Hypothalamus (tissue), 51 donors: Measurements from ENCODE around the gene RFFL.
A peak's percentile ranks its signal among the peaks of the same experiment; 100 is the strongest.
"Not testable (repeated sequence)": the region's sequence is repeated elsewhere in the genome, so short reads cannot be mapped to it uniquely, and the experiment has no call there.

Experiments used
- DNase-seq, 51 donors: peaks; one replicate each; lab custom pipeline; 2025; lab: John Stamatoyannopoulos, UW

Gene RFFL

DNA sequence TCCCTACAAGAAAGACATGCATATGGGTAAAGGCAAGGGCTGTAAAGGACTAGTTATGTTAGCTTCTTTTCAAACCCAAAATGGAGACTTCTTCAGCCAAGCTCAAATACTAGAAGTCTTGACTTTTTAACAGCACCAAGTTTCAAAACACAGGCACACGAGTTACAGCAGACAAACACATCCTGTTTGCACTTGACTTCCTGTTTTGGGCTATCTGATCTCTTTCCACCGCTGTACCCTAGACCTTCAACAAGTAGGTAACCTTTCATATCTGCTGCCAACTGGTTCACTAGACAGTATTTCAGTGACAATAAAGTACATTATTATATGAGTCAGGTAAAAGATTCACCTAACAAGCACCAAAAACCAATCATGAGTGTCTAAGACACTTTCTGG is 12.3 kb downstream of the RFFL start:
- no peak for DNase-seq

DNA sequence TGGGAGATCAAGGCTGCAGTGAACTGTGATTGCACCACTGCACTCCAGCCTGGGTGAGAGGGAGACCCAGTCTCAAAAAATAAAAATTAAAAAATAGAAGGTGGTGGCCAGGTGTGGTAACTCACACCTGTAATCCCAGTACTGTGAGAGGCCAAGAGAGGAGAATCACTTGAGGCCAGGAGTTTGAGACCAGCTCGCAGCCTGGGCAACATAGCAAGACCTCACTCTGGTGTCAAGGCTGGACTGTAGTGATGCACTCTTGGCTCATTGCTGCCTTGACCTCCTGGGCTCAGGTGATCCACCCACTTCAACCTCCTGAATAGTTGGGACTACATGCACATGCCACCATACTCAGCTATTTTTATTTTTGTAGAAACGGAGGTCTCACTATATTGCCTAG is 13.3 kb downstream of the RFFL start:
- DNase-seq, result no peak

DNA sequence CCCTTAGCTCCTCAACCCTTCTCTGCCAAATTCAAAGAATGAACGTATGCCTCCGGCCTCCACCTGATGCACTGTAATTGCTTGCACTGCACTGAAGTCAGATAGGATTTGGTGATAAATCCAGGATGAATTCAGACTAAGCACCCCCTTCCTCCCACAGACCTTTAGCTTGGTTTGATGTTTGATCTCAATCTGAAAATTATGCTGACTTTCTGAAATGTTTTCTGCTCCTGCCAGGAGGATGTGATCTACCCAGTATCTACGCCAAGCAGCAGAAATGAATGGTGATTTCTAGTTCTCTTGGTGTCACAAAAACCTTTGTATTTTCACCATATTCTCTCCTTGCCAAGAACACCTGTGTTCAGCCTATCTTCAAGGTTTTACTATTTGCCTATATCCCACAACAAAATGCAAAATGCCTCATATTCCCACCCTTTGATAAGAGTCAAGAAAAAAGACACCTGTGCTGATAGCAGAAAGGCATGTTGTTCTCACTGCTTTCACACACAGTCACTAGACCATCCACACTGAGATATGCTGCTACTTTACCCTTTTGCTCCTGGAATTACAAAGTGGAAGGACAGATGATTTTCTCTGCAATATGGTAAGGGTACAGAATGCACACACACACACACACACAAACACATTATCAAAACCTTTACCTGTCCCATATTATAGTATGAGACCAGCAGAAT is 14.7 kb downstream of the RFFL start:
- no peak for DNase-seq

DNA sequence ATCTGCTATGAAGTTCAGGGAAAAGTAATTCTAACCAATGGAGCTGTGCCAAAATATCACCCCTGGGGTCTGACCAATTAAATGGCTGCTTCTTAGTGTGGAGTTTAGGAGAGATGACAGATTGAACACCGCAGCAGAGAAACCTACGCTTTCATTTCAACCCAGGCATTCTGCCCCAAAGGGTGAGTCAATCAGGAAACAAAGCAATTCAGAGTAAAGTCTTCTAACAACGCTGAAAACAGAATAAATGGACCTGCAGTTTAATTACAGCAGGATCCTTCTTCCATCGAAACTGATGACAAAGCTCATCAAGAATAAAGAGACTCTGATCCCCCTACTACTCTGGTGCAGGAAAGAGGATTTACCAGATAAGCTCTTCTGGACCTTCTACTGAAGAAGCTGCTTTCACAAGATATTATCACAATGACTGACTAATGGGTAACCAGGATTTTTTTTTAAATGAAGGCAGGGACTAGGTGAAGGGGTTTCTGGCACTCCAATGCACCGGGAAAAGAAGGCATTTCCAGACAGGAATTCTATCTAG is 16.7 kb downstream of the RFFL start:
- peak in 3 of 51 donors; percentile 5 to 39 (median 23) for DNase-seq

DNA sequence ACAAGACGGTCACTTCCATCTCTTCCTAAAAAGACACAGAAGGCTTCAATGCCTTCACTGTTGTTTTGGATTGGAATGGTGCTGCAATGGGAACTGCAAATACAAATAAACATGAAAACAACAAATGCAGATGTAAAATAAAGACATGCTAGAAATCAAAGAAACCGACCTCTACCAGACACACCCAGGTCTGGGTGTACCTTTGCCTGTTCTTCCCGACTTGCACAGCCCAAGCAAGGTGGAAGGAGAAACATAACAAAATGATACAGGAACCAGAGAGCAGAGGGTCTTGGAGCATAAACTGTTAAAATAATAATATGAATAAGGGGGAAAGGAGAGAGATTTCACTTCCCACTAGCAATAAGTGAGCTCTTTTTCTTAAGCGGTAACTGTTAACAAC is 17.3 kb downstream of the RFFL start:
- no peak for DNase-seq

DNA sequence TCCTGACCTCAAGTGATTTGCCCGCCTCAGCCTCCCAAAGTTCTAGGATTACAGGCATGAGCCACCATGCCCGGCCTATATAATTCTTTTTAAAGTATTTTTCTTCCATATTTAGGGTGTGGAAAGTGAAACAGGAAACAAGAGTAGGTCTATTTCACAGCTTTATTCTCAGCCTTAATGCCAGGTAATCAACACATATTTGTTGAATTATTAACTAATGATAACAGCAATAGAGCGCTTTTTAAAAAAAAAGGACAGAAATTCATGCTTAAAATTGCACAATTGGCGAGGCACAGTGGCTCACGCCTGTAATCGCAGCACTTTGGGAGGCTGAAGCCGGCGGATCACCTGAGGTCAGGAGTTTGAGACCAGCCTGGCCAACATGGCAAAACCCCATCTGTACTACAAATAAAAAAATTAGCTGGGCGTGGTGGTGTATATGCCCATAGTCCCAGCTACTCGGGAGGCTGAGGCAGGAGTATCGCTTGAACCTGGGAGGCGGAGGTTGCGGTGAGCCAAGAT is 18.0 kb downstream of the RFFL start:
- not testable (repeated sequence) for DNase-seq

DNA sequence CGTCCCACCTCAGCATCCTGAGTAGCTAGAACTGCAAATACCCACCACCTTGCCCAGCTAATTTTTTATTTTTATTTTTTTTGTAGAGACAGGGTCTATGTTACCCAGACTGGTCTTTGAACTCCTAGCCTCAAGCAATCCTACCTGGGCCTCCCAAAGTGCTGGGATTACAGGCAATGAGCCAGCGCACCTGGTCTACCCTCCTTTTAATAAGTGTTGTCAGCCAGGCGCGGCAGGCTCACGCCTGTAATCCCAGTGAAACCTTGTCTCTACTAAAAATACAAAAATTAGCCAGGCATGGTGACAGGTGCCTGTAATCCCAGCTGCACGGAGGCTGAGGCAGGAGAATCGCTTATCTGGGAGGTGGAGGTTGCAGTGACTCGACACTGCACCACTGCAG is 19.3 kb downstream of the RFFL start:
- no peak for DNase-seq

DNA sequence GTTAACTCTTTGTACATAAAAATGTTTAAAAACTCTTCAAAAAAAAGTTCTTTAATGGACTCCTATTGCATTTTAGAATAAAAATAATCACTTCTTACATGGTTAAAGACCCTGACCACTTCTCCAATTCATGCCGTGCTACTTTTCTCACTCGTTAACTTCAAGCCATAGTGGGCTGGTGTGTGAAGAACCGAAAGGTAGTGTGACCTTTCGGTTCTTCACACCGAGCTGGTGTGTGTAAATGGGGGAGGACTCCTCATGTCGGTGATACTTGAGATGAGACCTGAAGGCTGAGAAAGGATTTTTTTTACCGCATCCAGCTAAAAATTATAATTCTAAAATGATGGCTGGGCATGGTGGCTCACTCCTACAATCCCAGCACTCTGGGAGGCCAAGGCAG is 22.1 kb downstream of the RFFL start:
- no peak for DNase-seq

DNA sequence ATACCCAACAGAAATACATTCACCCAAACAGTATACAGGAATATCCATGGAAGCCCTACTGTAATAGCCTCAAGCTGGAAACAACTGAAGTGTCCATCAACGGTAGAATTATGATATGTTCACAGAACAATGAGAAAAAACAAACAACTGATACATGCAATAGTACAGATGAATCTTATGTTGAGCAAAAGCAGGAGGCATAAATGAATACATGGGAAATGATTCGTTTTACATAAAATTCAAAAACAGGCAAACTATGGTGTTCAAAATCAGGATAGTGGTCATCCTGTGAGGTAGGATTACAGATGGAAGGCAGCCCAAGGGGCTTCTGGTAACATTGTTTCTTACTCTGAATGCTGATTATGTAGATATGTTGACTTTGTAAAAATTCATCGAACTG is 25.1 kb downstream of the RFFL start:
- no peak for DNase-seq

DNA sequence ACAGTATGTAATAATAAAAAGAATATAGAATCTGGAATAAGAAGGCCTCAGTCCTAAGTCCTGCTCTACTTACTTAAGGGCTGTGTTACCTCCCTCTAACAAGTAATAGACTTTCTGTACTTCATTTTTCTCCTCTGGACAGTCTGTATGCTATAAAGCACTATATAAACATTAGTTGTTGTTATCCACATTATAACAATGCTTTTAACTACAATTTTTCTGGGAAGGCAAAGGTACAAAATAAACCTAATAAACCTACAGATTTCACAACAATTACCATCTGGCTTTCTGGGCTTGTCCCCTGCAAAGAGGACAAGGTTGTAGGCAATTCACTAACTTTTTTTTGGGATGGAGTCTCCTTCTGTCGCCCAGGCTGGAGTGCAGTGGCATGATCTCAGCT is 32.7 kb downstream of the RFFL start:
- DNase-seq, result no peak

DNA sequence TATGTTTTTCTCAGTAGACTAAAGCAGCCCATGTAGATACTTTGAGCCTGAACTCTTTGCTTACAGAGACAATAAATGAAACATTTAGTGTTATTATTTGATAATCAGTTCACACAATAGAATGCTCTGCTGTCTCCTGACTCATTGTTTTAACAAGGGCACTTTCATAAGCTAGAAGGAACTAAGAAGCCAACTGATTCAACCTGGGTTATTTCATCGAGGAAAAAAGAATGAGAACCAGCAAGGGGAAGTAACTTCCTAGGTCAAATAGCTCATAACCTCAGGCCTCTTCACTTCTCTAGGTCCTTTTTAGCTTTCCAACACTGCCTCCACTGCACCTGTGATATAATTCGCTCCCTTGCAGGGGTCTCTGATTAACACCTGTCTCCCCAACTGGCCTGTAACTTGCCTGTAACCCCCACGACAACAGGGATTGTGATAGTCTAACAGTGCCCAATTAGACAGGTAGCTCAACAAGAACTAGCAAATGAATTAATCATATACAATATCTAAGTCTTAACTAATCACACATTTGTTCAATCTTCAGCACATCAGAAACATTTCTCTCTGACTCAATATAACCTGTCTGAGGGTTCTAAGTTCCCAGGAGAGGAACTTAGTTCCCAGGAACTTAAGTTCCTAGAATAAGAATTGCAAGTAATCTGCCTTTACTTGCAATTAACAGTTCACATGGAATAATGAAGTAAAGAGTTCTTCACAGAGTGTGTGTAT is 34.8 kb downstream of the RFFL start:
- DNase-seq, result peak in 1 of 51 donors; percentile 16

DNA sequence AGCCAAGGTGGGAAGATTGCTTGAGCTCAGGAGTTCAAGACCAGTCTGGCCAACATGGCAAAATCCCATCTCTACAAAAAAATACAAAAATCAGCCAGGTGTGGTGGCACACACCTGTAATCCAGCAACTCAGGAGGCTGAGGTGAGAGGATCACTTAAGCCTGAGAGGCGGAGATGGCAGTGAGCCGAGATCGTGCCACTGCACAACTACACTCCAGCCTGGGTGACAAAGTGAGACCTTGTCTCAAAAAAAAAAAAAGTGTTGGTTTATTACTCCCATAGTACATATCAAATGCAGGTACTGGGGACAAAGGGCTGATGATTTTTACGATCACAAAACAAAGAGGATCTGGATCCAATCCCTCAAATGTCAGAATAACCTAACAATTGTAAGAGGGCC is 35.4 kb downstream of the RFFL start:
- DNase-seq, result not testable (repeated sequence)

DNA sequence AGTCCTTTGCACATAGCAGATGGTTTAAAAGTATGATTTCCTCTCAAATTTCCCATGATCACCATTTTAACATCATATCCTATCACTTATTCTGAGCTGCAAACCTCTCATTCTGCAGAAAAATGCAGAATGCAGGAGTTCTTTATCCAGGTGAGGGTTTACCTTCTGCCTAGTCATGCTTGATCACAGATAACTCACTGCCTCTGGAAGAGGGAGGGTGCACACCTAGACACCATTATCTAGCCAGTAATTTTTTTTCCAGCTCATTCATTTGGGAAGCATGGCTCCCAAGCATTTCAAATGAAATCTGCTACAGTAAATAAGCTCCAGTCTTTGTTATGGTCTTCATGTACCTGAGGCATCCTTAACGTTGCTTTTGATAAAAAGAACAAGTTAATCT is 38.0 kb downstream of the RFFL start:
- DNase-seq, result no peak

DNA sequence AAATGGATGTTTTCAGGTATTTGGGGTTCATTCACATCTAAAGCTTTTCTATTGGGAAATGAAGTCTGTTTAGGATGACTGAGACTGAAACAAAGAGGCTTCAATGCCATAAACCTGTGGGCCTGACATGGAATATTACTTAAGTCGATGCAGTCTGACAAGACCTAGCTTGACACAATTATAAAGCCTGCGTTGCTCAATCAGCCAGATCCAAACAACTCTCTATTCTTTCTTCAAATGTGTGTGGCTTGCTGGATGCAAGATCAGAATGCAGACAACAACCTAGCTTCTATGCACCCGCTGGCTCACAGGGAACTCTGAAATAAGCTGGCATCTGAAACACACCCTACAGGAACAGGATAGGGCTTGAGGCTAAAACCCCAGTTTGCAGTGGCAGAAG is 40.0 kb downstream of the RFFL start:
- peak in 2 of 51 donors; percentile 27 to 50 for DNase-seq

DNA sequence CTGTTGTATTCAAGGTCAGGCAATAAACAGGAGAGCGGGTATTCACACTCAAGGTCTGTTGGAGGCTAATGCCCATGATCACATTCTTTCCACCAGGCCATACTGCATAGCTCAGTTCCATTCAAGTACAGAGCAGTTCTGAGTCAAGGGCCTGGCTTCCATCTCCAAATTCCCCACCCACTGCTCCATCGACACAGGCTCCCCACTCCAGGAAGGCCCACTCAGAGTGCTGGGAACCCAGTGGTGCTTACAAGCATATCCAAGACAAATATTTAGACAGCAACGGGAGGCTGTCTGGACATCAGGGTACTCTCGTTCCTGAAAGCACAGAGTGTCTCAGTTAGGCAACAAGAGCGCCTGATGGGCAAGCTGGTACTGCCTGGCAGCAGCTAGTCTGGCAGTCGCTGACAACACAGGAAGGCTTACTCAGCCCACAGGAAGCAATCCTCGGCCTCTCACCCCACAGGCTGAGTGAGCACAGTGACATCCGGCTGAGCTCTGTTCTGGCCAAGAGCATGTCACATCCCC is 40.9 kb downstream of the RFFL start:
- DNase-seq, result peak in 49 of 51 donors; percentile 10 to 95 (median 81)

DNA sequence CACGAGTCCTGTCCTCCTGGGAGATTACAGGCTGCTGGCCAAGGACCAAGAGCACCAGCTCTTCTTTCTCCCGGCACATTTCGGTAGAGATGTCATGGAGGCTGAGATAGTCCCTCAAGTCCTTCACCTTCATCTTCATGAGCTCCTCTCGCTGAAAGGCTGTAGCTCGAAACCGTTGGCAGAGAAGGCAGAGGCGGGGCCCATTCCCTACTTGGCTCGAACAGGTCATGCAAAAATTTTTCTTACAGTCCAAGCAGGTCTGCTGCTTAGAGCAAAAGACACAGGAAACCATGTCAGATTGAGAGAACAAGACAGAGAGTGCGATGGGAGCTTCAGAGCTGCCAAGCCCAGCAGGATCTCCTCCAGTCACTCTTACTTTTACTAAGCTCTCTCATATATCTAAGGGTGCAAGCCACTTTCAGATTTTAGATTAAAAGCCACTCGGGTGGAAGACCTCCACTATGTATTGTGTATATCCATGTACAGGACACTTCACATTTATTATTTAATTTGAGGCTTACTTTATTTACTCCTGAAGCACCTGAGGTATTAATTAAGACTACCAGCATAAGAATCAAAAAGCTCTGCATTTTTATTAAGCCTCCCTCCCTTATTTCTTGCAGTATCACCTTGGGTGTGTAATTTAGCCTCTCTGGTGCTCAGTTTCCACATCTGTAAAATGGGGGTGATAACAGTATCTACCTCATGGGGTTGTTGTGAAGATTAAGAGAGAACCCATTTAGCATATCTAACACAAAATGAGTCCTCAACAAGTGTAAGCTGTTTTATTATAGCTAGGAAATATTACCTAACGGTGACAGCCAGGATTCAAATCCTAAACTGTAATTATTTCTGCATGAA is 41.8 kb downstream of the RFFL start:
- DNase-seq, result no peak

DNA sequence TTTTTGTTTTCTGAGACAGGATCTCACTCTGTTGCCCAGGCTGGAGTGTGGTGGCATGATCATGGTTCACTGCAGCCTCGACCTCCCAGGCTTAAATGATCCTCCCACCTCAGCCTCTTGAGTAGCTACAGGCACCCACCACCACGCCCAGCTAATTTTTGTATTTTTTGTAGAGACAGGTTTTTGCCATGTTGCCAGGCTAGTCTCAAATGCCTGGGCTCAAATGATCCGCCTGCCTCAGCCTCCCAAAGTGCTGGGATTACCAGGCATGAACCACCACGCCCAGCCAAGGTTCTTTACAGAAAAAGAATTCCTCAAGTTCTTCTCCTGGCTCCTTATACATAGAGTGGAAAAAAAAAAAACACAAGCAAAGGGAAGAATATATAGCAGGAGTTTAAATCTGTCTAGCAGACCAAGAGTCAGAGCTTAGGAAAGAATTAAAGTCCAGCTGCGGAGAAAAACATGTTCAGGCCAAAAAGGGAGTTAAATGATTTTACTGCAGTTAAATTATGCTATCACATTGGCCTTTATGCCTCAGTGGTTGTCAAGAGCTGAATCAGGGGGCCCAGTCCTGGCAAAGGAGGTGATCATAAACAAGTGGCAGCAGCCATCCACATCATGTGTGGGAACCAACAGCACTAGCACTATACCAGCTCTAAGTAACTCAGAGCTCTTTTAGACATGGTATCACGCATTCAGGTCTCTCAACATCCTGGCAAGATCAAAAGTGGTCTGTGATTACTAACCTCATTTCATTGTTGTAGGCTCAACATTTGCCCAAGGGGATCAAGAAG is 43.9 kb downstream of the RFFL start:
- DNase-seq, result no peak

DNA sequence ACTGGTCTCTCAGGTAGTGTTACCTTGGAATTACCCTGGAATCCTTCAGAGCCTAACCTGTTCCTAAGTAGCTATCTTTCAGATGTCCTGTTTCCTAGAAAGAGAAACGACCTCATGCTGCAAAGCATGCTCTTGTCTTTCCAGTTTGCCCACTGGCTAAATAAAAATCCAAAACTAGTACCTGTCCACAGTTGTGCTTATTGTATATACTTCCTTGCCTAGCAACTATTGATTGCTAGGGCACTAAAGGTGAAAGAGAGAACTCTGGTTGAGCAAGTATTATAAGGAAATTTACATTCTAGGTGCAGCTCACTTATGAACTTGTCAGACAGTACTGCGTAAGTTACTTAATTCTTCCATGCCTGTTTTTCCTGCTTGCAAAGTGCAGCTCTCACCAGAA is 44.7 kb downstream of the RFFL start:
- DNase-seq, result no peak

DNA sequence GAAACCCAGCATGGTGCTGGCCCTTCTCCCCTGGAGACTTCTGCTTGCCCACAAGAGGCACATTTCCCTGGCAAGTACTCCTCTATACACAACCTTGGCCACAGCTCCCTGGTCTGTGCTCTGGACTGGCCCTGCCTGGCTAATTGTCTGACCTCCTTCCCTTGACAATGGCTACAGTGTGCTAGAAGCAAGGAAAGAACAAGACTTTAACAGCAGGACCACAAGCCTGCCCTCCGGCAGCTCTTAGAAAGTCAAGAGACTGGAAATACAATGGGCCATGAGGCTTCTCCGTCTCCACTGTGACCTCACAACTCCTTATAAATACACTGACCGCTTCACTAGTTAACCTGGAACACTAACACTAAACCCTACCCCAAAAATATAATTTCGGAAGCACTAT is 46.5 kb downstream of the RFFL start:
- DNase-seq, result no peak

DNA sequence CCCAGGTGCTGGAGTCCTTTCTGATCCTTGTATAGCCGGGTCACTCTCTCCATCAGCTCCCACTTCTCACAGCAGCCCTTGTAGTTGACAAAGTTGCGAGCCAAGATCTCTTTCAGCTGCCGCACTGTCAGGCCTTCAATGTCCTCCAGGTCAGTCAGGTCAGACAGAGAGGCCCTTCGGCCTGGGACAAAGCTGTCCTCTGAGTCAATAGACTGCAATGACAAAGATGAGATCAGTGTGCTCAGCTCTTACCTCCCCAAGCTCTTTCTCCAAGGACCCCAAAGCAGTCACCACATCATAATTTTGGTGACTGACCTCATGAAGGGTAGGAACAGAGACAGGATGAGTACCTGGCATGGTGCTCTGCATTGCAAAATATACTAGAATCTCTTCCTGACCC is 47.1 kb downstream of the RFFL start:
- DNase-seq, result no peak
